Prostate gland (tissue), 2 donors: ENCODE results near the gene CABP2.
A peak's percentile ranks its signal among the peaks of the same experiment; 100 is the strongest.

Experiments used
- POLR2A ChIP-seq: fragments of 450-650 bp; IDR thresholded peaks from one replicate; pipeline ENCODE4 v1.6.1; 2016; ENCODE audit warnings: antibody characterized with exemption, mild to moderate bottlenecking
- POLR2AphosphoS5 ChIP-seq: sonication (generic); formaldehyde crosslinking; IDR thresholded peaks from one replicate; pipeline ENCODE4 v1.6.1; 2017; ENCODE audit warnings: antibody characterized with exemption
- TF ChIP-seq, protein P1 (sequence below), 4 experiments: fragments of 200-600 bp in 2 of 4; fragments of 450-650 bp in 2 of 4; sonication (generic) in 2 of 4; IDR thresholded peaks; 1 replicate in 3 of 4; 2 replicates in 1 of 4; pipeline ENCODE4 v1.5.1; 2016 to 2019; ENCODE audit warnings: antibody characterized with exemption in 4 of 4, mild to moderate bottlenecking in 2 of 4, moderate library complexity in 2 of 4

DNA sequence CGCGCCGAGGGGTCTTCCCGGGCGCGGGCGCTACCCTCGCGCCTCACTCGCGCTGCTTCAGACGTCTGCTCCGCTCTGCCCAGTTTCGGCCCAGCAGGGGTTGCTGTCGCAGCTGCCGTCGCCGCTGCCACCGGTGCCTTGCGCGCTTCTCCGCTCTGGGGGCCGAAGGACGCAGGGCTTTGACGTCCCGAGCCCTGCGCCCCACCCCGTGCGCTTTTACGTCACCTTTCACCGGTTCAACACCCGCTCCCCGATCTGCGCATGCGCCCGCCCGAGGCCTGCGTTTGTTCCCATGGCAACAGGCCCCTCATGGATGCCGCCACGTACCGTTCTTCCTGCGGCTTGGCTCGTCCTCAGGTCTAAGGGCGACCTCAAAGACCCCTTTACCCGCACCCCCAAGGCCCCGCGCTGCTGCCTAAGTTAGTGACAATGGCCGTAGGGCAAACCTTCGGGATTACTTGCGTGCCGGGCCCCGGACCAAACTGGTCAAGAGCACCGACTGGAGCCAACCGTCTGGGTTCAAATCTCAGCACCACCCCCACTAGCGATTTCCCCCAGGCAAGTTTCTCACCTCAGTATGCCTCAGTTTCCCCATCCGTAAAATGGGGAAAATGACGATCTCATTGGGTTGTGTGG is 14.6 kb downstream of the CABP2 start:
- TF ChIP-seq, protein P1, sequence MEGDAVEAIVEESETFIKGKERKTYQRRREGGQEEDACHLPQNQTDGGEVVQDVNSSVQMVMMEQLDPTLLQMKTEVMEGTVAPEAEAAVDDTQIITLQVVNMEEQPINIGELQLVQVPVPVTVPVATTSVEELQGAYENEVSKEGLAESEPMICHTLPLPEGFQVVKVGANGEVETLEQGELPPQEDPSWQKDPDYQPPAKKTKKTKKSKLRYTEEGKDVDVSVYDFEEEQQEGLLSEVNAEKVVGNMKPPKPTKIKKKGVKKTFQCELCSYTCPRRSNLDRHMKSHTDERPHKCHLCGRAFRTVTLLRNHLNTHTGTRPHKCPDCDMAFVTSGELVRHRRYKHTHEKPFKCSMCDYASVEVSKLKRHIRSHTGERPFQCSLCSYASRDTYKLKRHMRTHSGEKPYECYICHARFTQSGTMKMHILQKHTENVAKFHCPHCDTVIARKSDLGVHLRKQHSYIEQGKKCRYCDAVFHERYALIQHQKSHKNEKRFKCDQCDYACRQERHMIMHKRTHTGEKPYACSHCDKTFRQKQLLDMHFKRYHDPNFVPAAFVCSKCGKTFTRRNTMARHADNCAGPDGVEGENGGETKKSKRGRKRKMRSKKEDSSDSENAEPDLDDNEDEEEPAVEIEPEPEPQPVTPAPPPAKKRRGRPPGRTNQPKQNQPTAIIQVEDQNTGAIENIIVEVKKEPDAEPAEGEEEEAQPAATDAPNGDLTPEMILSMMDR (IDR thresholded peaks at IDR 0.05) = peak in 1 of 4 experiments; percentile 24
- TF ChIP-seq POLR2A (peak; percentile 9), POLR2AphosphoS5 (peak; percentile 74)
